Cardiac fibroblast (primary cell): ENCODE results near the gene PFKFB3.

Experiments used
- DNase-seq, 2 donors: peaks; one replicate each; pipeline versions ENCODE4 v3.0.0 to v3.0.0-alpha.2; 2010; ENCODE audit warnings: low read depth in 2 of 2
- H3K4me3 ChIP-seq, 2 donors: replicated peaks in 1 of 2; 1 replicate in 1 of 2; 2 replicates in 1 of 2; pipeline ENCODE4 v1.5.1; 2011; ENCODE audit warnings: low read depth in 2 of 2, low read length in 2 of 2, mild to moderate bottlenecking in 2 of 2, moderate library complexity in 1 of 2
- CTCF ChIP-seq: IDR thresholded peaks from one replicate; pipeline ENCODE4 v1.5.1; 2011; ENCODE audit warnings: low read depth, mild to moderate bottlenecking, low read length, inconsistent platforms

Gene PFKFB3

GRCh38 chr10:6269953-6270867, 67.5 kb downstream of the PFKFB3 start:
- peak in 1 of 2 donors; percentile 15 for DNase-seq
- no peak for TF ChIP-seq CTCF
- no peak overlapping the region for H3K4me3 ChIP-seq

- TF ChIP-seq CTCF = no peak
- no peak for DNase-seq
- no peak overlapping the region for H3K4me3 ChIP-seq
Observed at GRCh38 chr10:6270951-6271350, 68.2 kb downstream of the PFKFB3 start.

- H3K4me3 ChIP-seq = no peak overlapping the region
- no peak for TF ChIP-seq CTCF
- DNase-seq = no peak
Observed at GRCh38 chr10:6271663-6272062, 68.9 kb downstream of the PFKFB3 start.

- no peak overlapping the region for H3K4me3 ChIP-seq
- no peak for DNase-seq
- no peak for TF ChIP-seq CTCF
Observed at GRCh38 chr10:6272126-6272525, 69.4 kb downstream of the PFKFB3 start.

- no peak for TF ChIP-seq CTCF
- no peak overlapping the region for H3K4me3 ChIP-seq
- no peak for DNase-seq
Observed at GRCh38 chr10:6273351-6273750, 70.6 kb downstream of the PFKFB3 start.

GRCh38 chr10:6274040-6274439, 71.3 kb downstream of the PFKFB3 start:
- no peak overlapping the region for H3K4me3 ChIP-seq
- no peak for TF ChIP-seq CTCF
- DNase-seq = peak; percentile 57 to 59
